Measurements from ENCODE around the gene MAPRE2.

MAPRE2 gene

GRCh38 chr18:35086704-35087103 is 45.5 kb downstream of the MAPRE2 start:
- H3K27me3 ChIP-seq (ENCODE audit: control insufficient read depth in 1 of 2, insufficient read depth in 1 of 2, low read length in 2 of 2): no peaks in the 10 kb centered on the region
- H2AFZ ChIP-seq (ENCODE audit: low read depth, low read length): no peak overlapping the region
- no peak overlapping the region for H3K27ac ChIP-seq (ENCODE audit: low read length, poor library complexity, severe bottlenecking)
- H3K18ac ChIP-seq (ENCODE audit: low read depth in 1 of 2, low read length in 2 of 2): no peak overlapping the region
- no peaks in the 10 kb centered on the region for H3K4me1 ChIP-seq (ENCODE audit: control insufficient read depth, insufficient read depth, low read depth, low read length)
- H3K23ac ChIP-seq (ENCODE audit: low read length in 2 of 2): no peak overlapping the region
- no peak overlapping the region for H3K14ac ChIP-seq (ENCODE audit: low read length in 2 of 2)
- no peak overlapping the region for H4K8ac ChIP-seq (ENCODE audit: low read length)
- H2BK12ac ChIP-seq (ENCODE audit: low read length in 2 of 2): no peak overlapping the region
- no peak overlapping the region for H2BK15ac ChIP-seq (ENCODE audit: low read depth, poor library complexity, severe bottlenecking)
- WGBS: no CpG with 5 or more reads among the region's 2 CpGs
- H2BK120ac ChIP-seq (ENCODE audit: low read depth, low read length): no peak overlapping the region
- no peak overlapping the region for H4K91ac ChIP-seq (ENCODE audit: low read length)
- peaks cover 2% of the 10 kb centered on the region for H3K79me1 ChIP-seq (replicated peaks; ENCODE audit: low read length, poor library complexity, severe bottlenecking)
- H2BK5ac ChIP-seq (ENCODE audit: low read depth, low read length, poor library complexity, severe bottlenecking): no peak overlapping the region
- no peak overlapping the region for H3K4me3 ChIP-seq (ENCODE audit: insufficient read depth in 1 of 2, low read depth in 1 of 2, low read length in 2 of 2)
- no peak overlapping the region for H3K4me2 ChIP-seq (ENCODE audit: low read length, poor library complexity, severe bottlenecking)
- H3K36me3 ChIP-seq (ENCODE audit: control insufficient read depth in 1 of 2, insufficient read depth in 2 of 2, low read depth in 1 of 2, low read length in 2 of 2): no peaks in the 10 kb centered on the region
- DNase-seq: no peak
- no peak overlapping the region for H3K4ac ChIP-seq (ENCODE audit: low read depth in 1 of 2, low read length in 2 of 2)
- H3K9me3 ChIP-seq (ENCODE audit: control insufficient read depth, low read length): no peaks in the 10 kb centered on the region
- no peak overlapping the region for H2AK5ac ChIP-seq (ENCODE audit: low read length, severe bottlenecking)
- H3K9ac ChIP-seq (ENCODE audit: low read length): no peak overlapping the region

- no peak overlapping the region for H3K9ac ChIP-seq (ENCODE audit: low read length)
- no peak overlapping the region for H3K14ac ChIP-seq (ENCODE audit: low read length in 2 of 2)
- DNase-seq: no peak
- H3K4me3 ChIP-seq (ENCODE audit: insufficient read depth in 1 of 2, low read depth in 1 of 2, low read length in 2 of 2): no peak overlapping the region
- H3K27me3 ChIP-seq (ENCODE audit: control insufficient read depth in 1 of 2, insufficient read depth in 1 of 2, low read length in 2 of 2): no peaks in the 10 kb centered on the region
- H3K4me1 ChIP-seq (ENCODE audit: control insufficient read depth, insufficient read depth, low read depth, low read length): no peaks in the 10 kb centered on the region
- no peak overlapping the region for H3K27ac ChIP-seq (ENCODE audit: low read length, poor library complexity, severe bottlenecking)
- no peak overlapping the region for H3K4ac ChIP-seq (ENCODE audit: low read depth in 1 of 2, low read length in 2 of 2)
- no peak overlapping the region for H2BK15ac ChIP-seq (ENCODE audit: low read depth, poor library complexity, severe bottlenecking)
- H2AK5ac ChIP-seq (ENCODE audit: low read length, severe bottlenecking): no peak overlapping the region
- H2BK5ac ChIP-seq (ENCODE audit: low read depth, low read length, poor library complexity, severe bottlenecking): no peak overlapping the region
- H2BK12ac ChIP-seq (ENCODE audit: low read length in 2 of 2): no peak overlapping the region
- no peak overlapping the region for H2BK120ac ChIP-seq (ENCODE audit: low read depth, low read length)
- no peak overlapping the region for H3K18ac ChIP-seq (ENCODE audit: low read depth in 1 of 2, low read length in 2 of 2)
- H3K23ac ChIP-seq (ENCODE audit: low read length in 2 of 2): no peak overlapping the region
- no peak overlapping the region for H3K4me2 ChIP-seq (ENCODE audit: low read length, poor library complexity, severe bottlenecking)
- H3K36me3 ChIP-seq (ENCODE audit: control insufficient read depth in 1 of 2, insufficient read depth in 2 of 2, low read depth in 1 of 2, low read length in 2 of 2): no peaks in the 10 kb centered on the region
- no peak overlapping the region for H4K8ac ChIP-seq (ENCODE audit: low read length)
- peaks cover 2% of the 10 kb centered on the region for H3K79me1 ChIP-seq (replicated peaks; ENCODE audit: low read length, poor library complexity, severe bottlenecking)
- no peaks in the 10 kb centered on the region for H3K9me3 ChIP-seq (ENCODE audit: control insufficient read depth, low read length)
- no peak overlapping the region for H2AFZ ChIP-seq (ENCODE audit: low read depth, low read length)
- H4K91ac ChIP-seq (ENCODE audit: low read length): no peak overlapping the region
- WGBS: 98% methylated on average over 2 of the region's 3 CpGs
These were observed 46.5 kb downstream of the MAPRE2 start for GRCh38 chr18:35087726-35088125.

- H3K23ac ChIP-seq (ENCODE audit: low read length in 2 of 2): no peak overlapping the region
- no peak overlapping the region for H3K9ac ChIP-seq (ENCODE audit: low read length)
- no peak overlapping the region for H2BK12ac ChIP-seq (ENCODE audit: low read length in 2 of 2)
- no peak overlapping the region for H2BK120ac ChIP-seq (ENCODE audit: low read depth, low read length)
- H4K8ac ChIP-seq (ENCODE audit: low read length): no peak overlapping the region
- H3K36me3 ChIP-seq (ENCODE audit: control insufficient read depth in 1 of 2, insufficient read depth in 2 of 2, low read depth in 1 of 2, low read length in 2 of 2): no peaks in the 10 kb centered on the region
- DNase-seq: no peak
- no peak overlapping the region for H3K4ac ChIP-seq (ENCODE audit: low read depth in 1 of 2, low read length in 2 of 2)
- no peak overlapping the region for H4K91ac ChIP-seq (ENCODE audit: low read length)
- no peaks in the 10 kb centered on the region for H3K27me3 ChIP-seq (ENCODE audit: control insufficient read depth in 1 of 2, insufficient read depth in 1 of 2, low read length in 2 of 2)
- H2AK5ac ChIP-seq (ENCODE audit: low read length, severe bottlenecking): no peak overlapping the region
- no peak overlapping the region for H3K4me3 ChIP-seq (ENCODE audit: insufficient read depth in 1 of 2, low read depth in 1 of 2, low read length in 2 of 2)
- H3K27ac ChIP-seq (ENCODE audit: low read length, poor library complexity, severe bottlenecking): no peak overlapping the region
- no peak overlapping the region for H3K18ac ChIP-seq (ENCODE audit: low read depth in 1 of 2, low read length in 2 of 2)
- no peaks in the 10 kb centered on the region for H3K9me3 ChIP-seq (ENCODE audit: control insufficient read depth, low read length)
- no peak overlapping the region for H2BK5ac ChIP-seq (ENCODE audit: low read depth, low read length, poor library complexity, severe bottlenecking)
- H3K14ac ChIP-seq (ENCODE audit: low read length in 2 of 2): no peak overlapping the region
- H3K4me2 ChIP-seq (ENCODE audit: low read length, poor library complexity, severe bottlenecking): no peak overlapping the region
- H2BK15ac ChIP-seq (ENCODE audit: low read depth, poor library complexity, severe bottlenecking): no peak overlapping the region
- H3K79me1 ChIP-seq (replicated peaks; ENCODE audit: low read length, poor library complexity, severe bottlenecking): peaks cover 2% of the 10 kb centered on the region
- H2AFZ ChIP-seq (ENCODE audit: low read depth, low read length): no peak overlapping the region
- H3K4me1 ChIP-seq (ENCODE audit: control insufficient read depth, insufficient read depth, low read depth, low read length): no peaks in the 10 kb centered on the region
- 50% methylated on average over 3 of the region's 3 CpGs for WGBS
These were observed 47.7 kb downstream of the MAPRE2 start for GRCh38 chr18:35088921-35089320.

GRCh38 chr18:35089382-35089781 is 48.2 kb downstream of the MAPRE2 start:
- no peak overlapping the region for H3K9ac ChIP-seq (ENCODE audit: low read length)
- H3K4me1 ChIP-seq (ENCODE audit: control insufficient read depth, insufficient read depth, low read depth, low read length): no peaks in the 10 kb centered on the region
- no peak overlapping the region for H2BK15ac ChIP-seq (ENCODE audit: low read depth, poor library complexity, severe bottlenecking)
- no peak overlapping the region for H2AK5ac ChIP-seq (ENCODE audit: low read length, severe bottlenecking)
- H3K14ac ChIP-seq (ENCODE audit: low read length in 2 of 2): no peak overlapping the region
- no peak overlapping the region for H2AFZ ChIP-seq (ENCODE audit: low read depth, low read length)
- H3K79me1 ChIP-seq (replicated peaks; ENCODE audit: low read length, poor library complexity, severe bottlenecking): peaks cover 2% of the 10 kb centered on the region
- H3K27ac ChIP-seq (ENCODE audit: low read length, poor library complexity, severe bottlenecking): no peak overlapping the region
- H2BK120ac ChIP-seq (ENCODE audit: low read depth, low read length): no peak overlapping the region
- no peak overlapping the region for H3K23ac ChIP-seq (ENCODE audit: low read length in 2 of 2)
- H2BK12ac ChIP-seq (ENCODE audit: low read length in 2 of 2): no peak overlapping the region
- H3K18ac ChIP-seq (ENCODE audit: low read depth in 1 of 2, low read length in 2 of 2): no peak overlapping the region
- H3K27me3 ChIP-seq (ENCODE audit: control insufficient read depth in 1 of 2, insufficient read depth in 1 of 2, low read length in 2 of 2): no peaks in the 10 kb centered on the region
- H4K8ac ChIP-seq (ENCODE audit: low read length): no peak overlapping the region
- no peak for DNase-seq
- H3K9me3 ChIP-seq (ENCODE audit: control insufficient read depth, low read length): no peaks in the 10 kb centered on the region
- no CpG with 5 or more reads among the region's 1 CpG for WGBS
- no peaks in the 10 kb centered on the region for H3K36me3 ChIP-seq (ENCODE audit: control insufficient read depth in 1 of 2, insufficient read depth in 2 of 2, low read depth in 1 of 2, low read length in 2 of 2)
- no peak overlapping the region for H2BK5ac ChIP-seq (ENCODE audit: low read depth, low read length, poor library complexity, severe bottlenecking)
- H3K4me3 ChIP-seq (ENCODE audit: insufficient read depth in 1 of 2, low read depth in 1 of 2, low read length in 2 of 2): no peak overlapping the region
- no peak overlapping the region for H4K91ac ChIP-seq (ENCODE audit: low read length)
- H3K4me2 ChIP-seq (ENCODE audit: low read length, poor library complexity, severe bottlenecking): no peak overlapping the region
- no peak overlapping the region for H3K4ac ChIP-seq (ENCODE audit: low read depth in 1 of 2, low read length in 2 of 2)
